K562 (cell line): ENCODE results near the gene MROH8.
A peak's percentile ranks its signal among the peaks of the same experiment; 100 is the strongest.

ENCODE experiments used
- CTCF ChIP-seq, 3 experiments: IDR thresholded peaks in 2 of 3; conservative IDR thresholded peaks in 1 of 3; 2 replicates each; pipeline ENCODE4 v1.5.1; 2011 to 2012; ENCODE audit warnings: low read length in 3 of 3, mild to moderate bottlenecking in 3 of 3, control low read depth in 2 of 3, improper control_type of control experiment in 1 of 3, inconsistent platforms in 1 of 3, low read depth in 1 of 3, mixed read lengths in 1 of 3, moderate library complexity in 1 of 3; ENCODE audit not compliant: insufficient read depth in 2 of 3
- STAG1 ChIP-seq: sonication (generic); formaldehyde crosslinking; IDR thresholded peaks from 2 replicates; pipeline ENCODE4 v1.5.0; 2020; ENCODE audit warnings: missing genetic modification reagents, borderline replicate concordance
- U2AF1 ChIP-seq: fragments of 200-400 bp; formaldehyde crosslinking; optimal IDR thresholded peaks from 2 replicates; pipeline ENCODE3; 2017; ENCODE audit warnings: mild to moderate bottlenecking, low read depth, low read length, moderate library complexity

- TF ChIP-seq STAG1 (CRISPR knock-in tag) (no peak), CTCF (IDR thresholded peaks at IDR 0.05 in 2 of 3, conservative IDR thresholded peaks at IDR 0.05 in 1 of 3; ENCODE audit: insufficient read depth in 2 of 3, low read depth in 1 of 3, low read length in 3 of 3) (no peak), U2AF1 (peak; percentile 89)
These were observed at the start of gene MROH8, which contains the start of gene RPN2 for GRCh38 chr20:37178839-37179682.
